Spleen (tissue), 11 donors: ENCODE data around the gene ASAP2. TPM values are rescaled to one million over a fixed set of nuclear protein-coding genes. Genes with fewer than 3 reads are reported as not detected.

ENCODE experiments used
- DNase-seq: peaks from one replicate; pipeline ENCODE4 v3.0.0-alpha.2; 2020
- H3K27ac ChIP-seq, 8 donors: fragments of 200-600 bp; sonication (generic) in 7 of 8; 1 replicate in 4 of 8; 2 replicates in 4 of 8; pipeline versions ENCODE4 v1.5.0 to v1.8.0; 2016 to 2021; ENCODE audit warnings: inconsistent platforms in 4 of 8, mild to moderate bottlenecking in 4 of 8, moderate library complexity in 1 of 8
- H3K27me3 ChIP-seq, 7 donors: fragments of 200-600 bp; sonication (generic) in 6 of 7; replicated peaks in 1 of 7; 1 replicate in 4 of 7; 2 replicates in 3 of 7; pipeline versions ENCODE4 v1.5.0 to v1.8.0; 2016 to 2021; ENCODE audit warnings: inconsistent platforms in 3 of 7, mild to moderate bottlenecking in 1 of 7
- H3K36me3 ChIP-seq, 6 donors: fragments of 200-600 bp; sonication (generic) in 5 of 6; 1 replicate in 4 of 6; 2 replicates in 2 of 6; pipeline versions ENCODE4 v1.5.0 to v1.8.0; 2016 to 2021; ENCODE audit warnings: inconsistent platforms in 2 of 6
- H3K4me1 ChIP-seq, 6 donors: fragments of 200-600 bp; sonication (generic) in 5 of 6; 1 replicate in 3 of 6; 2 replicates in 3 of 6; pipeline versions ENCODE4 v1.5.0 to v1.8.0; 2016 to 2021; ENCODE audit warnings: inconsistent platforms in 3 of 6
- H3K4me3 ChIP-seq, 8 donors: fragments of 200-600 bp; sonication (generic) in 7 of 8; 1 replicate in 4 of 8; 2 replicates in 4 of 8; pipeline versions ENCODE4 v1.5.0 to v1.8.0; 2016 to 2021; ENCODE audit warnings: inconsistent platforms in 4 of 8, mild to moderate bottlenecking in 4 of 8, moderate library complexity in 2 of 8
- H3K9me3 ChIP-seq, 8 donors: fragments of 200-600 bp; sonication (generic) in 7 of 8; 1 replicate in 4 of 8; 2 replicates in 4 of 8; pipeline versions ENCODE4 v1.5.0 to v1.8.0; 2016 to 2021; ENCODE audit warnings: inconsistent platforms in 4 of 8
- POLR2A ChIP-seq, 3 donors: fragments of 450-650 bp; IDR thresholded peaks; one replicate each; pipeline ENCODE4 v1.5.1; 2017; ENCODE audit warnings: antibody characterized with exemption in 3 of 3, mild to moderate bottlenecking in 1 of 3
- POLR2AphosphoS5 ChIP-seq, 3 donors: sonication (generic); formaldehyde crosslinking; IDR thresholded peaks; one replicate each; pipeline ENCODE4 v1.5.1; 2017; ENCODE audit warnings: antibody characterized with exemption in 3 of 3
- WGBS, 5 donors: extraction: QIAGEN DNeasy Blood & Tissue Kit in 3 of 5; methylation state at CpG; one replicate each; pipeline versions ENCODE4 v1.1.5 to v1.1.7; 2013 to 2018; 5-methylcytosine and 5-hydroxymethylcytosine counted together
- intact Hi-C: fragments of 100-400 bp; cut with DNase I; formaldehyde crosslinking; loops from one replicate; pipeline ENCODE4 v1.15.0; 2023; ENCODE audit warnings: low total_unique reads
- polyA plus RNA-seq, 3 donors: library from polyadenylated mRNA; stranded (reverse); fragments of 200-250 nt; gene quantifications; one replicate each; pipeline ENCODE4 v1.2.1, GENCODE V29; 2013
- total RNA-seq, 7 donors: library from RNA; depleted of rRNA in 3 of 7; stranded (reverse); fragments of >200 nt in 3 of 7; fragmentation: NEBNext Ultra II Directional in 4 of 7; extraction: Animal tissue kit (Norgen Biotek cat#: 25700) in 4 of 7; gene quantifications; one replicate each; pipeline versions ENCODE4 v1.1.0 to v1.2.1, GENCODE V29; 2016 to 2021
- TF ChIP-seq, protein P1 (sequence below), 11 experiments: fragments of 200-600 bp in 7 of 11; fragments of 450-650 bp in 4 of 11; sonication (generic) in 4 of 11; IDR thresholded peaks in 8 of 11; conservative IDR thresholded peaks in 3 of 11; 1 replicate in 7 of 11; 2 replicates in 4 of 11; pipeline versions ENCODE4 v1.4.0 to v1.8.0; 2016 to 2021; ENCODE audit warnings: antibody characterized with exemption in 11 of 11, inconsistent platforms in 4 of 11, mild to moderate bottlenecking in 1 of 11
- donor health status: healthy with polysubstance abuse.
- donor health status: DM: no; HTN: no; CAD: no; lungs with moderate emphysema.
- donor health status: DM: no; HTN: no; CAD: no.
- donor health status: Bipolar disorder and iron deficiency.
- donor health status: healthy.
- donor health status: DM: no; HTN: no; CAD: no.
- donor health status: DM: yes; HTN: yes; CAD: no.

The ASAP2 gene
- total and polyA plus RNA-seq, 10 donors: 0.93 to 3.0 (median 2.2) TPM

DNA sequence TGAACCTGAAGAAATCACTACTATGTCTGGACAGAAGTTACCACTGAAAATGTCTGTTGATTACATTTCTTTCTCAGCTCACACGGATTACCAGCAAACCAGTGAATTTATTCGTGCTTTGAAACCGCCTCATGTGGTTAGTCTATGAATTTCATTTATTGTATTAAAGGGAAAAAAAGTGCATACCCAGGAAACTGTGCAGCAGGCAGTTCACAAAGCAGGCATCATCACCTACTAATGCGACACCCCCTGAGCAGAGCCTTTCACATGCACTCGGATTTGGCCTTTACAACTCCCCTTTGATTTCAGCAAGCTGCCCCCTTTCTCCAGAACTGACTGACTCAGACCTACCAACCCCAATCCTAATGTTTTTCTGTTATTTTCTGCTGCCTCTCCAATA is 236.9 kb downstream of the ASAP2 start:
- DNase-seq: no peak
- no peaks in the 10 kb centered on the region for H3K9me3 ChIP-seq
- intact Hi-C loops: no loop called here
- H3K36me3 ChIP-seq: peaks cover 0 to 99% (median 77%) of the 10 kb centered on the region in 6 donors
- TF ChIP-seq POLR2A (IDR thresholded peaks at IDR 0.05): no peak
- TF ChIP-seq POLR2AphosphoS5 (IDR thresholded peaks at IDR 0.05): no peak
- TF ChIP-seq, protein P1, sequence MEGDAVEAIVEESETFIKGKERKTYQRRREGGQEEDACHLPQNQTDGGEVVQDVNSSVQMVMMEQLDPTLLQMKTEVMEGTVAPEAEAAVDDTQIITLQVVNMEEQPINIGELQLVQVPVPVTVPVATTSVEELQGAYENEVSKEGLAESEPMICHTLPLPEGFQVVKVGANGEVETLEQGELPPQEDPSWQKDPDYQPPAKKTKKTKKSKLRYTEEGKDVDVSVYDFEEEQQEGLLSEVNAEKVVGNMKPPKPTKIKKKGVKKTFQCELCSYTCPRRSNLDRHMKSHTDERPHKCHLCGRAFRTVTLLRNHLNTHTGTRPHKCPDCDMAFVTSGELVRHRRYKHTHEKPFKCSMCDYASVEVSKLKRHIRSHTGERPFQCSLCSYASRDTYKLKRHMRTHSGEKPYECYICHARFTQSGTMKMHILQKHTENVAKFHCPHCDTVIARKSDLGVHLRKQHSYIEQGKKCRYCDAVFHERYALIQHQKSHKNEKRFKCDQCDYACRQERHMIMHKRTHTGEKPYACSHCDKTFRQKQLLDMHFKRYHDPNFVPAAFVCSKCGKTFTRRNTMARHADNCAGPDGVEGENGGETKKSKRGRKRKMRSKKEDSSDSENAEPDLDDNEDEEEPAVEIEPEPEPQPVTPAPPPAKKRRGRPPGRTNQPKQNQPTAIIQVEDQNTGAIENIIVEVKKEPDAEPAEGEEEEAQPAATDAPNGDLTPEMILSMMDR (IDR thresholded peaks at IDR 0.05 in 8 of 11, conservative IDR thresholded peaks at IDR 0.05 in 3 of 11): no peak
- H3K4me3 ChIP-seq: no peak overlapping the region
- H3K4me1 ChIP-seq: no peaks in the 10 kb centered on the region
- no peaks in the 10 kb centered on the region for H3K27me3 ChIP-seq
- 84 to 92% (median 90%) methylated on average over 5 of the region's 5 CpGs for WGBS, 5 donors
- no peak overlapping the region for H3K27ac ChIP-seq

DNA sequence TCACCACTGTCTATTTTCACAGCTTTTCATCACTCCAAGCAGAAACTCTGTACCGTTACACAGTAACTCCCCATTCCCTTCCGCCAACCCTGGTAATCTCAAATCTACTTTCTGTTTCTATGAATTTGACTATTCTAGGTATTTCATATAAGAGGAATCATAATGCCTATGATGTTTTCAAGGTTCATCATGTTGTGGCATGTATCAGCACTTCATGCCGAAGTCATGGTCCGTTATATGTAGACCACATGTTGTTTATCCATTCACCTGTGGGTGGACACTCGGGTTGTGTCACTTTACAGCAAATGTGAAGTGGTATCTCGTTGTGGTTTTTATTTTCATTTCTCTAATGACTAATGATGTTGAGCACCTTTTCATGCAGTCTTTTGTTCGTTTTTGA is 238.5 kb downstream of the ASAP2 start:
- TF ChIP-seq, protein P1 (IDR thresholded peaks at IDR 0.05 in 8 of 11, conservative IDR thresholded peaks at IDR 0.05 in 3 of 11): no peak
- TF ChIP-seq POLR2A (IDR thresholded peaks at IDR 0.05): no peak
- Histone ChIP-seq H3K36me3 (peaks cover 0 to 99% (median 77%) of the 10 kb centered on the region in 6 donors), H3K27me3 (no peaks in the 10 kb centered on the region), H3K4me1 (no peaks in the 10 kb centered on the region), H3K9me3 (no peaks in the 10 kb centered on the region), H3K27ac (no peak overlapping the region), H3K4me3 (no peak overlapping the region)
- DNase-seq: no peak
- intact Hi-C loops: no loop called here
- 80 to 89% (median 84%) methylated on average over 7 of the region's 7 CpGs for WGBS, 5 donors

DNA sequence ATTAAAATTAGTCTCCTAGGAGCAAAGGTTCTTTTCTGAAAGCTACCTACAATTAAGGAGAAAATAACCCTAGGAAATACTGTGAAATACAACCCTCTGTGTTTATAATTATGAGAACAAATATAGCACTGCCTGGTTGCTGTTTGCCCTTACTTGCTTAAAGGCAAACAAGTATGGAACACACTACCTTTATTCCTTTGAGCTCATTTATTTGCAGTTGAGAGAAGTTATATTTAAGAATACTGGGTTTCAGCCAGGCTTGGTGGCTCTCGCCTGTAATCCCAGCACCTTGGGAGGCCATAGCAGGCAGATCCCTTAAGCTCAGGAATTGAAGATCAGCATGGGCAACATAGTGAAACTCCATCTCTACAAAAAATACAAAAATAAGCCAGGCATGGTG is 244.6 kb downstream of the ASAP2 start:
- H3K27me3 ChIP-seq: no peaks in the 10 kb centered on the region
- DNase-seq: no peak

More for the DNA sequence above, 244.6 kb downstream of the ASAP2 start:
- peaks cover 0 to 99% (median 57%) of the 10 kb centered on the region in 6 donors for H3K36me3 ChIP-seq
- no peak overlapping the region for H3K27ac ChIP-seq
- H3K4me1 ChIP-seq: no peaks in the 10 kb centered on the region
- H3K4me3 ChIP-seq: no peak overlapping the region
- H3K9me3 ChIP-seq: no peaks in the 10 kb centered on the region
- 92 to 100% (median 97%) methylated on average over 1 of the region's 1 CpG for WGBS, 5 donors
- TF ChIP-seq POLR2A (IDR thresholded peaks at IDR 0.05): no peak
- TF ChIP-seq POLR2AphosphoS5 (IDR thresholded peaks at IDR 0.05): no peak
- TF ChIP-seq, protein P1 (IDR thresholded peaks at IDR 0.05 in 8 of 11, conservative IDR thresholded peaks at IDR 0.05 in 3 of 11): no peak
- intact Hi-C loops: no loop called here

Other genes starting within 250 kb of the ASAP2 start
- gene MBOAT2, start 203.1 kb upstream of the ASAP2 start, total RNA-seq: 10 to 100 TPM; 10.4 to 44.1 (median 24.2) TPM
- gene MBOAT2, start 203.1 kb upstream of the ASAP2 start, polyA plus RNA-seq: 1 to 10 TPM; 1.9 to 3.7 (median 1.9) TPM
- gene ITGB1BP1, start 216.7 kb downstream of the ASAP2 start, total RNA-seq: 10 to 100 TPM; 24.0 to 54.9 (median 51.0) TPM
- gene ITGB1BP1, start 216.7 kb downstream of the ASAP2 start, polyA plus RNA-seq: 10 to 100 TPM; 66.7 to 79.4 (median 76.0) TPM
- 10 to 100 TPM; 21.5 to 35.8 (median 28.2) TPM for gene CPSF3, start 216.8 kb downstream of the ASAP2 start, total RNA-seq
- 10 to 100 TPM; 18.9 to 24.0 (median 19.1) TPM for gene CPSF3, start 216.8 kb downstream of the ASAP2 start, polyA plus RNA-seq